Heart right ventricle (tissue), 16 donors: Measurements from ENCODE around the gene APOL1. TPM values are rescaled to one million over a fixed set of nuclear protein-coding genes. Genes with fewer than 3 reads are reported as not detected.
A peak's percentile ranks its signal among the peaks of the same experiment; 100 is the strongest.

ENCODE experiments used
- ATAC-seq, 8 donors: fragments of 200-7000 bp; cut with Tn5 transposase; one replicate each; pipeline ENCODE4 v1.9.1; 2020; ENCODE audit warnings: mild to moderate bottlenecking in 8 of 8, moderate library complexity in 8 of 8, moderate number of reproducible peaks in 1 of 8
- DNase-seq, 2 donors: peaks; one replicate each; pipeline ENCODE4 v3.0.0-alpha.2; 2020
- H3K27ac ChIP-seq, 10 donors: fragments of 200-600 bp; sonication (generic) in 2 of 10; one replicate each; pipeline versions ENCODE4 v1.5.0 to v1.8.0; 2020 to 2022; ENCODE audit warnings: mild to moderate bottlenecking in 3 of 10
- H3K27me3 ChIP-seq, 7 donors: fragments of 200-600 bp; one replicate each; pipeline ENCODE4 v1.8.0; 2021 to 2022; ENCODE audit warnings: mild to moderate bottlenecking in 2 of 7
- H3K36me3 ChIP-seq, 9 donors: fragments of 200-600 bp; sonication (generic) in 1 of 9; one replicate each; pipeline versions ENCODE4 v1.5.0 to v1.8.0; 2020 to 2022; ENCODE audit warnings: mild to moderate bottlenecking in 2 of 9
- H3K4me1 ChIP-seq, 9 donors: fragments of 200-600 bp; sonication (generic) in 1 of 9; one replicate each; pipeline versions ENCODE4 v1.5.0 to v1.8.0; 2020 to 2022; ENCODE audit warnings: mild to moderate bottlenecking in 4 of 9
- H3K4me3 ChIP-seq, 10 donors: fragments of 200-600 bp; sonication (generic) in 2 of 10; one replicate each; pipeline versions ENCODE4 v1.5.0 to v1.8.0; 2020 to 2022; ENCODE audit warnings: mild to moderate bottlenecking in 7 of 10, moderate library complexity in 2 of 10
- H3K9me3 ChIP-seq, 11 donors: fragments of 200-600 bp in 10 of 11; sonication (generic) in 2 of 11; one replicate each; pipeline versions ENCODE4 v1.5.0 to v1.8.0; 2013 to 2022; ENCODE audit warnings: mild to moderate bottlenecking in 2 of 11, control low read depth in 1 of 11, moderate library complexity in 1 of 11
- WGBS, 2 donors: extraction: QIAGEN DNeasy Blood & Tissue Kit; methylation state at CpG; one replicate each; pipeline ENCODE4 v1.1.7; 2013; ENCODE audit warnings: inconsistent platforms in 1 of 2; 5-methylcytosine and 5-hydroxymethylcytosine counted together
- intact Hi-C, 10 donors: fragments of 100-400 bp; cut with DNase I; formaldehyde crosslinking; loops; one replicate each; pipeline versions ENCODE4 v1.11.1 to v1.14.2; 2022
- polyA plus RNA-seq, 2 donors: library from polyadenylated mRNA; stranded (reverse); fragments of 200-250 nt; gene quantifications; one replicate each; pipeline ENCODE4 v1.2.3, GENCODE V29; 2013
- total RNA-seq, 10 donors: library from RNA; stranded (reverse); fragmentation: NEBNext Ultra II Directional in 3 of 10; extraction: Animal tissue kit (Norgen Biotek cat#: 25700) in 3 of 10; gene quantifications; one replicate each; pipeline versions ENCODE4 v1.2.1 to v1.2.4, GENCODE V29; 2021 to 2023
- TF ChIP-seq, protein P1 (sequence below), 9 donors: fragments of 200-600 bp; sonication (generic) in 2 of 9; IDR thresholded peaks; one replicate each; pipeline versions ENCODE4 v1.5.0 to v1.8.0; 2021 to 2022; ENCODE audit warnings: antibody characterized with exemption in 9 of 9, mild to moderate bottlenecking in 5 of 9, moderate library complexity in 1 of 9
- donor health status: Arrhythmogenic right ventricular cardiomyopathy.
- donor health status: ischemic (EF 13 %, LVEDD 7.1; RV severe dilation, severe dysfunction).
- donor health status: healthy with polysubstance abuse.
- donor health status: DM: no; HTN: yes; CAD: no.
- donor health status: DM: no; HTN: no; CAD: no.
- donor health status: ischemic (EF 25% LVEDD 6.9; RV normal size, moderate dysfunction).
- donor health status: ischemic (EF 25% LVEDD 5.7; RV mildly dilated, moderate dysfunction).
- donor health status: healthy.
- donor health status: DM: yes; HTN: yes; CAD: no.
- donor health status: Ischemic cardiomyopathy.
- donor health status: ischemic (EF 35%, LVEDD 5.7; RV mildly dilated, moderate dysfunction).
- donor health status: nonischemic (EF 11% LVEDD 7.7; RV severe dilation, severe dysfunction).
- donor health status: DM: yes; HTN: yes; CAD: no.
- donor health status: PGD.
- donor health status: ischemic (EF 29% LVEDD 5.4; RV normal size, mild dysfunction).
- donor health status: nonischemic (EF 23%, LVEDD 6.1; RV moderate dilation, normal function).

APOL1 gene
- total and polyA plus RNA-seq, 12 donors: 9.8 to 121 (median 17.5) TPM

DNA sequence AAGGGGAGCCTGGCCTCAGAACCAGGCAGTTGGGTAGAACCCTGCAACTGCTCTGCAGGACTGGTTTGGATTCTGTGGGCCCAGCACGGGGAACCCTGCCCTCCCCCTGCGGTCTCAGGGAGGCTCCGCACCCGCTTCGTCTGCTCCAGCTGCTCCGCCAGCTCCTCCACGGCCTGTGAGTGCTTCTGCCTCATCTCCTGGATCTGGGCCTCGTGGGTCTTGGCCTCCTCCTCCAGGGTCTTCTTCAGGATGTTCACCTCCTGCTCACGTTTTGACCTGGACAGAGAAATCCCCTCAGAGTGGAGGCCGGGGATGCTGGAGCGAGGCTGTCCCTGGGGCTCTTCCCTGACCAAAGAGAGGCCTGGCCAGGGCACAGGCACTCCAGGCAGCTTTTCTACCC, 41.9 kb downstream of the APOL1 start:
- H3K27ac ChIP-seq: peak overlapping the region in 1 of 10 donors; percentile 15
- DNase-seq (no peak), ATAC-seq (no peak)
- H3K27me3 ChIP-seq: no peaks in the 10 kb centered on the region
- peaks cover 44 to 98% (median 85%) of the 10 kb centered on the region in 9 donors for H3K36me3 ChIP-seq
- no peak overlapping the region for H3K4me3 ChIP-seq
- TF ChIP-seq, protein P1, sequence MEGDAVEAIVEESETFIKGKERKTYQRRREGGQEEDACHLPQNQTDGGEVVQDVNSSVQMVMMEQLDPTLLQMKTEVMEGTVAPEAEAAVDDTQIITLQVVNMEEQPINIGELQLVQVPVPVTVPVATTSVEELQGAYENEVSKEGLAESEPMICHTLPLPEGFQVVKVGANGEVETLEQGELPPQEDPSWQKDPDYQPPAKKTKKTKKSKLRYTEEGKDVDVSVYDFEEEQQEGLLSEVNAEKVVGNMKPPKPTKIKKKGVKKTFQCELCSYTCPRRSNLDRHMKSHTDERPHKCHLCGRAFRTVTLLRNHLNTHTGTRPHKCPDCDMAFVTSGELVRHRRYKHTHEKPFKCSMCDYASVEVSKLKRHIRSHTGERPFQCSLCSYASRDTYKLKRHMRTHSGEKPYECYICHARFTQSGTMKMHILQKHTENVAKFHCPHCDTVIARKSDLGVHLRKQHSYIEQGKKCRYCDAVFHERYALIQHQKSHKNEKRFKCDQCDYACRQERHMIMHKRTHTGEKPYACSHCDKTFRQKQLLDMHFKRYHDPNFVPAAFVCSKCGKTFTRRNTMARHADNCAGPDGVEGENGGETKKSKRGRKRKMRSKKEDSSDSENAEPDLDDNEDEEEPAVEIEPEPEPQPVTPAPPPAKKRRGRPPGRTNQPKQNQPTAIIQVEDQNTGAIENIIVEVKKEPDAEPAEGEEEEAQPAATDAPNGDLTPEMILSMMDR (IDR thresholded peaks at IDR 0.05): no peak
- intact Hi-C loops: no loop called here
- H3K9me3 ChIP-seq: no peaks in the 10 kb centered on the region
- 91 to 93% methylated on average over 11 of the region's 11 CpGs for WGBS, 2 donors
- no peaks in the 10 kb centered on the region for H3K4me1 ChIP-seq

DNA sequence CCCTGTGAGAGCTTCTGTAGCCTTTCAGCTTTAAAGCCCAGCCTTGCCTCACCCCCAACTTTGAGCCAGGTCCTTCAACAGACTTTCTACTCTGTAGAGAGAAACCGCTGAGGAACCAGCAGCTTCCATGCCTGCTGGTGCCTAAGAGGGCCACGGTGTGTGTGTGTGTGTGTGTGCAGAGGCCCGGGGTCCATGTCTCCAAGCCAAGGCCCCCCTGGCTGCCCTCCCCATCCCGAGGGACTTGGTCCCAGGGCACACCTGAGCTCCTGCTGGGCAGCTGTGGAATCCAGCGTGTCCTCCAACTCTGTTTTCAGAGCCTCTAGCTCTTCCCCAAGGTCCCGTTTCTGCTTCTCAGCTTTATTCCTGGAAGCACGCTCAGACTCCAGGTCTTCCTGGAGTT, 42.3 kb downstream of the APOL1 start:
- Histone ChIP-seq H3K4me3 (no peak overlapping the region), H3K9me3 (no peaks in the 10 kb centered on the region), H3K27me3 (no peaks in the 10 kb centered on the region), H3K4me1 (no peaks in the 10 kb centered on the region), H3K36me3 (peaks cover 48 to 98% (median 87%) of the 10 kb centered on the region in 9 donors), H3K27ac (peak overlapping the region in 1 of 10 donors; percentile 15)
- TF ChIP-seq, protein P1 (IDR thresholded peaks at IDR 0.05): no peak
- DNase-seq (no peak), ATAC-seq (no peak)
- WGBS, 2 donors: 84 to 92% methylated on average over 7 of the region's 7 CpGs
- intact Hi-C loops: no loop called here

DNA sequence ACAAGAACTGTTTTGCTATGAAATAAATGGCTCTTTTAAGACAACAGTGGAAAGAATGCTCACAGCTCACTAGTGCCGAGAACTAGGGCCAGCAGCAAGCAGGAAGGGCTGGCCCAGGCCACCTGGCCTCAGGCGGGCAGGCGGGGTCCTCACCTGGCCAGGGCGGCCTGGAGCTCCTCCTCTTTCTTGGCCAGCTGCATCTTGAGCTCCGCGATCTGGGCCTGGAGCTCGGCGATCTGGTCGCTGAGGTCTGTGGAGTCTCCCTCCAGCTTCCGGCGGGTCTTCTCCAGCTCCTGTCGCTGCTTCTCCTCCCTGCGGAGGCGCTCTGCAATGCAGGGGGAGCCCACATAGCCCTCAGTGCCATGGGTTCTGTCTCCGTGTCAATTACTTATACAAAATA, 43.8 kb downstream of the APOL1 start:
- H3K4me3 ChIP-seq: no peak overlapping the region
- DNase-seq: no peak
- H3K4me1 ChIP-seq: peaks cover 0 to 7% (median 0%) of the 10 kb centered on the region in 9 donors
- H3K27ac ChIP-seq: no peak overlapping the region
- ATAC-seq: no peak
- TF ChIP-seq, protein P1 (IDR thresholded peaks at IDR 0.05): no peak
- no peaks in the 10 kb centered on the region for H3K9me3 ChIP-seq
- H3K27me3 ChIP-seq: no peaks in the 10 kb centered on the region
- intact Hi-C loops: no loop called here
- WGBS, 2 donors: 93 to 96% methylated on average over 15 of the region's 15 CpGs
- H3K36me3 ChIP-seq: peaks cover 48 to 100% (median 100%) of the 10 kb centered on the region in 9 donors

DNA sequence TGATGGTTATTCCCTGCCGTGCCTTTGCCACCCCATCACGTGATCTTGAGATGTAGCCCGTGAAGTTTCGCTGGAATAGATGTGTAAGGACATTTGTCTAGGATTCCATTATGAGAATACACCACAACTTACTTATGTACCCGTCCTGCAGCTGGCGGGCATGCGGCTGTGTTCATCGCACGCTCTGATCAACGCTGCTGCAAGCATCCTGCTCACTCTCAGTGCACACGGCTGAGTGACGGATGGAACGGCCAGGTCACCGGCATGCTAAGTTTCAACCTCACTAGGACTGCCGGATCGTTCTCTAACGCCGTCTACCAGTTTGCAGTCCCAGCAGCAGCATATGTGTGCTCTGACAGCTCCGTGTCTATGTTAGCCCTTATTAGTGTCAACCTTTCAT, 44.6 kb downstream of the APOL1 start:
- Histone ChIP-seq H3K4me1 (peaks cover 0 to 7% (median 0%) of the 10 kb centered on the region in 9 donors), H3K9me3 (no peaks in the 10 kb centered on the region), H3K27me3 (no peaks in the 10 kb centered on the region), H3K27ac (no peak overlapping the region), H3K4me3 (no peak overlapping the region), H3K36me3 (peaks cover 47 to 100% (median 100%) of the 10 kb centered on the region in 9 donors)
- 85% methylated on average over 19 of the region's 19 CpGs for WGBS, 2 donors
- ATAC-seq: no peak
- TF ChIP-seq, protein P1 (IDR thresholded peaks at IDR 0.05): no peak
- intact Hi-C loops: no loop called here
- DNase-seq: no peak
